SU-DHL-6 (cell line): ENCODE data around the gene DIP2C.

Source experiments
- H2AFZ ChIP-seq: fragments of 200-600 bp; sonication (generic); 2 replicates; pipeline ENCODE4 v1.6.1; 2014; ENCODE audit warnings: low read depth, mild to moderate bottlenecking, moderate library complexity, mixed read lengths, antibody characterized with exemption, low read length; ENCODE audit not compliant: severe bottlenecking
- H3F3A ChIP-seq: fragments of 200-600 bp; shearing (Covaris generic); 2 replicates; pipeline ENCODE4 v1.6.0; 2016; ENCODE audit warnings: antibody characterized with exemption, mild to moderate bottlenecking; ENCODE audit not compliant: insufficient read depth
- H3K27ac ChIP-seq: fragments of 200-600 bp; sonication (generic); 2 replicates; pipeline ENCODE4 v1.5.1; 2016; ENCODE audit warnings: low read depth, mild to moderate bottlenecking, low read length, moderate library complexity, mixed read lengths
- H3K27me3 ChIP-seq: fragments of 200-600 bp; sonication (generic), shearing (Covaris generic); 2 replicates; pipeline ENCODE4 v1.6.0; 2014; ENCODE audit warnings: mild to moderate bottlenecking, low read length
- H3K36me3 ChIP-seq: fragments of 200-600 bp; sonication (generic); 2 replicates; pipeline ENCODE4 v1.6.1; 2014; ENCODE audit warnings: mild to moderate bottlenecking, low read length, mixed read lengths
- H3K4me2 ChIP-seq: fragments of 300-600, 200-600 bp; shearing (Covaris generic), sonication (generic); 2 replicates; pipeline ENCODE4 v1.6.0; 2014; ENCODE audit warnings: low read length, low read depth, mild to moderate bottlenecking; ENCODE audit not compliant: poor library complexity, severe bottlenecking
- H3K4me3 ChIP-seq: fragments of 200-600 bp; sonication (generic); 2 replicates; pipeline ENCODE4 v1.5.1; 2014; ENCODE audit warnings: antibody characterized with exemption, low read length, mild to moderate bottlenecking, mixed read lengths; ENCODE audit not compliant: insufficient read depth, poor library complexity, severe bottlenecking
- H3K79me2 ChIP-seq: fragments of 200-600 bp; sonication (generic); 2 replicates; pipeline ENCODE4 v1.6.1; 2014; ENCODE audit warnings: mild to moderate bottlenecking, low read length, moderate library complexity; ENCODE audit not compliant: insufficient read depth
- H3K9ac ChIP-seq: fragments of 200-600 bp; sonication (generic); 2 replicates; pipeline ENCODE4 v1.7.0; 2014; ENCODE audit warnings: mild to moderate bottlenecking, low read length
- H3K9me2 ChIP-seq: fragments of 200-600 bp; sonication (generic); replicated peaks from 2 replicates; pipeline ENCODE4 v1.6.1; 2014; ENCODE audit warnings: low read length; ENCODE audit not compliant: insufficient read depth
- H3K9me3 ChIP-seq: fragments of 200-600 bp; sonication (generic); 2 replicates; pipeline ENCODE4 v1.6.1; 2014; ENCODE audit warnings: low read length, mixed read lengths; ENCODE audit not compliant: insufficient read depth
- H4K20me1 ChIP-seq: fragments of 200-600 bp; sonication (generic); 2 replicates; pipeline ENCODE4 v1.6.1; 2014; ENCODE audit warnings: low read depth, mild to moderate bottlenecking, antibody characterized with exemption, low read length, moderate library complexity, mixed read lengths
- CTCF ChIP-seq: fragments of 200-600 bp; sonication (generic); IDR thresholded peaks from one replicate; pipeline ENCODE4 v1.5.1; 2017; ENCODE audit warnings: antibody characterized with exemption, mild to moderate bottlenecking, low read length, moderate library complexity; ENCODE audit not compliant: insufficient read depth, poor library complexity, severe bottlenecking
- EZH2phosphoT487 ChIP-seq: fragments of 200-600 bp; sonication (generic), shearing (Covaris generic); conservative IDR thresholded peaks from 2 replicates; pipeline ENCODE4 v1.6.1; 2018; ENCODE audit warnings: mild to moderate bottlenecking, antibody characterized with exemption, low read length, moderate library complexity, mixed read lengths

DIP2C gene

GRCh38 chr10:661597-662222 is 27.8 kb downstream of the DIP2C start:
- Histone ChIP-seq H2AFZ (no peak overlapping the region), H3K79me2 (no peaks in the 10 kb centered on the region), H3K4me3 (no peak overlapping the region), H3K9me3 (no peaks in the 10 kb centered on the region), H3K27ac (no peak overlapping the region), H3K27me3 (no peaks in the 10 kb centered on the region), H3K9ac (no peak overlapping the region), H3K36me3 (no peaks in the 10 kb centered on the region), H3F3A (no peaks in the 10 kb centered on the region), H3K4me2 (no peak overlapping the region), H3K9me2 (no peaks in the 10 kb centered on the region), H4K20me1 (no peaks in the 10 kb centered on the region)
- TF ChIP-seq CTCF (no peak), EZH2phosphoT487 (no peak)

GRCh38 chr10:660970-661596 is 28.4 kb downstream of the DIP2C start:
- Histone ChIP-seq H3K9me2 (no peaks in the 10 kb centered on the region), H3K27ac (no peak overlapping the region), H3K4me3 (no peak overlapping the region), H4K20me1 (no peaks in the 10 kb centered on the region), H3K9ac (no peak overlapping the region), H3K27me3 (no peaks in the 10 kb centered on the region), H3K36me3 (no peaks in the 10 kb centered on the region), H2AFZ (no peak overlapping the region), H3K79me2 (no peaks in the 10 kb centered on the region), H3K9me3 (no peaks in the 10 kb centered on the region), H3K4me2 (no peak overlapping the region), H3F3A (no peaks in the 10 kb centered on the region)
- TF ChIP-seq CTCF (no peak), EZH2phosphoT487 (no peak)

GRCh38 chr10:660413-660969 is 29.0 kb downstream of the DIP2C start:
- Histone ChIP-seq H3K79me2 (no peaks in the 10 kb centered on the region), H3K9me2 (no peaks in the 10 kb centered on the region), H3K9me3 (no peaks in the 10 kb centered on the region), H3K4me3 (no peak overlapping the region), H3K27me3 (no peaks in the 10 kb centered on the region), H3K36me3 (no peaks in the 10 kb centered on the region), H3F3A (no peaks in the 10 kb centered on the region), H4K20me1 (no peaks in the 10 kb centered on the region), H3K27ac (no peak overlapping the region), H3K4me2 (no peak overlapping the region), H2AFZ (no peak overlapping the region), H3K9ac (no peak overlapping the region)
- no peak for TF ChIP-seq EZH2phosphoT487
- no peak for TF ChIP-seq CTCF
